ENCODE measurements around the gene OR4C5. TPM values are rescaled to one million over a fixed set of nuclear protein-coding genes. Genes with fewer than 3 reads are reported as not detected.

The OR4C5 gene
- not detected in 2 replicates for total RNA-seq

DNA sequence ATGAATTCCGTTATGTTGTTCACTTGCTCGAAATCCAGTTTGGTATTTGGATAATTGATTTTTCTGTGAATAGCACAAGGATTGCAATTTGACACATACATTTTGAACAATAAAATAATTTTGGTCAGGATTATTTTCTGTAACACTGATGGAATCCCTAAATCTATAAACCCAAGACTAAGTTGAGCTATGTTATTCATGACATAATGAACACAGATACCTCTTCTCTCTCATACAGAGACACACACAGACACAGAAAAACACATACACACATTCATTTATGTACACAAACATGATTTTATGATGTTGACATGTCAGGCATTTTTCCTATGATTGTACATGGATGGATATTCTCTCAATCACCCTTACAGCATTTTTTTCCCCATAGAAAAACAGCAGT lies at the start of gene OR4C5:
Gene OR4C5, minus strand, starts transcription at position 101 of the 400 bp plus-strand sequence. Its CDS starts 0 bp downstream, at position 101.

DNA sequence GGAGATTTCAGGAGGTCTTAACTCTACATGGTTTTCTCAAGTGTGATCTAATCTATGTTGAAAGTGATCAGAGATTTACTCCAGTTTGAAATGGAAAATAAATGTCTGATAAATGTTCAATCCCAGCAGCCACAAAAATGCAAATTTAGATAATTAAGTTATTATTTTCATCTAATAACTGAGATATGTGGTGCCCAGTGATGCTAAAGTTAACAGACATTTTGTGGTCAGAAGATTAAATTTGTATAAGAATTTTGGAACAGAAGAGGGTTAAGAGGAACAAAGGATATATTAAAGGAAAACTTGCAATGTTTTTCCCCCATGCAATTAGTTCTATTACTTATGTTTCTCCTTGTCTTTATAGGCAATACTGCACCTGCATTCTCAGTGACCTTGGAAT lies 41.6 kb downstream of the OR4C5 start, which contains the start of gene OR4C3:
Gene OR4C3, plus strand, starts transcription at position 301 of the 400 bp plus-strand sequence. CDS start 102 bp downstream, outside the sequence.

Other genes with a start within 250 kb of the OR4C5 start
- not detected in 2 replicates for gene OR4B1, start 149.7 kb downstream of the OR4C5 start, total RNA-seq
- not detected in 2 replicates for gene OR4X2, start 121.4 kb downstream of the OR4C5 start, total RNA-seq
- not detected in 2 replicates for gene OR4X1, start 102.6 kb downstream of the OR4C5 start, total RNA-seq
- gene OR4S1, start 60.2 kb downstream of the OR4C5 start, total RNA-seq: not detected in 2 replicates
- gene OR4C3, start 41.5 kb downstream of the OR4C5 start, total RNA-seq: not detected in 2 replicates
- not detected in 2 replicates for gene OR4A47, start 122.3 kb upstream of the OR4C5 start, total RNA-seq

All from smooth muscle cell of the pulmonary artery (primary cell).